Measurements from ENCODE around the gene PAX7. TPM values are rescaled to one million over a fixed set of nuclear protein-coding genes. Genes with fewer than 3 reads are reported as not detected.

The PAX7 gene
- total RNA-seq, 1 experiment from 2014 or later: 0.15 TPM

GRCh38 chr1:18632218-18632588 is 1.6 kb downstream of the PAX7 start:
- Mint-ChIP-seq H3K4me3 (peak overlapping the region; percentile 51 to 89; a peak in 4 of 5 replicates), H3K36me3 (ENCODE audit: insufficient read depth in 1 of 3, low read depth in 3 of 3) (no peaks in the 10 kb centered on the region; a peak in 1 of 7 replicates), H3K27me3 (ENCODE audit: low read depth) (peaks cover 100% of the 10 kb centered on the region), H3K9me3 (peaks cover 3 to 7% of the 10 kb centered on the region in 2 experiments; a peak in 3 of 5 replicates), H3K4me1 (peaks cover 46 to 78% of the 10 kb centered on the region in 2 experiments), H3K27ac (no peak overlapping the region)
- no CpG with 5 or more reads among the region's 23 CpGs for WGBS (ENCODE audit: extremely low coverage, insufficient read length, low lambda C conversion rate)
- TF ChIP-seq CTCF (conservative IDR thresholded peaks at IDR 0.05): no peak
- H2AFZ ChIP-seq (ENCODE audit: low read length): no peak overlapping the region
- H3K4me2 ChIP-seq (ENCODE audit: insufficient read depth, insufficient read length, low read length): peak overlapping the region; percentile 31
- no peaks in the 10 kb centered on the region for H3K79me2 ChIP-seq (ENCODE audit: insufficient read depth, low read length)
- H2BK15ac ChIP-seq (ENCODE audit: low read depth, low read length): no peak overlapping the region
- H4K20me1 ChIP-seq (ENCODE audit: control insufficient read depth, insufficient read depth, insufficient read length): peaks cover 3% of the 10 kb centered on the region
- no peak overlapping the region for H2AK5ac ChIP-seq (ENCODE audit: insufficient read length, low read length)
- H3K27ac ChIP-seq (ENCODE audit: insufficient read length, low read depth, low read length): no peak overlapping the region
- H2BK20ac ChIP-seq (ENCODE audit: low read depth, low read length, poor library complexity, severe bottlenecking): no peak overlapping the region
- no peak overlapping the region for H3K18ac ChIP-seq (ENCODE audit: insufficient read length, low read depth, low read length)
- peaks cover 4% of the 10 kb centered on the region; the same call in 1 of the 2 replicates for H3K4me1 ChIP-seq (ENCODE audit: insufficient read depth, low read length)
- H4K5ac ChIP-seq (ENCODE audit: insufficient read length, low read depth, low read length): no peak overlapping the region
- no peak overlapping the region for H3K56ac ChIP-seq (ENCODE audit: insufficient read length, low read depth, low read length)
- H3T11ph ChIP-seq (ENCODE audit: low read length): no peak overlapping the region
- H2BK12ac ChIP-seq (ENCODE audit: insufficient read length, low read depth, low read length): no peak overlapping the region
- H3K9me3 ChIP-seq (ENCODE audit: control insufficient read depth, low read depth, low read length): no peaks in the 10 kb centered on the region
- H3K4ac ChIP-seq (ENCODE audit: low read depth, low read length): no peak overlapping the region
- H2BK120ac ChIP-seq (ENCODE audit: low read depth, low read length, poor library complexity, severe bottlenecking): no peak overlapping the region
- no peak overlapping the region for H2BK5ac ChIP-seq (ENCODE audit: insufficient read length, low read length)
- H3K23ac ChIP-seq (ENCODE audit: insufficient read length, low read depth, low read length): no peak overlapping the region
- H4K8ac ChIP-seq (replicated peaks; ENCODE audit: insufficient read length, low read depth, low read length): no peak overlapping the region
- DNase-seq: no peak
- H3K9ac ChIP-seq (ENCODE audit: extremely low read depth, insufficient read length, low read length): no peak overlapping the region
- H3K27me3 ChIP-seq (ENCODE audit: insufficient read depth, low read length): peaks cover 89% of the 10 kb centered on the region
- no peaks in the 10 kb centered on the region for H3K79me1 ChIP-seq (ENCODE audit: insufficient read depth, low read depth, low read length, poor library complexity, severe bottlenecking)
- H4K91ac ChIP-seq (ENCODE audit: insufficient read length, low read depth, low read length): no peak overlapping the region
- peaks cover 20% of the 10 kb centered on the region for H3K23me2 ChIP-seq (ENCODE audit: insufficient read length, low read depth, low read length, poor library complexity, severe bottlenecking)
- no peak overlapping the region for H3K14ac ChIP-seq (ENCODE audit: insufficient read depth, low read length)

Data from H9 (cell line).